Natural killer cell (primary cell): ENCODE data around the gene ZNF888. TPM values are rescaled to one million over a fixed set of nuclear protein-coding genes. Genes with fewer than 3 reads are reported as not detected.
"Not testable (repeated sequence)": the region's sequence is repeated elsewhere in the genome, so short reads cannot be mapped to it uniquely, and the experiment has no call there.

Experiments
- ATAC-seq, 3 donors: fragments of 150-1000 bp in 2 of 3; fragments of 200-7000 bp in 1 of 3; cut with Tn5 transposase; 1 replicate in 1 of 3; 2 replicates in 2 of 3; pipeline ENCODE4 v1.10.0; 2021; ENCODE audit warnings: mild to moderate bottlenecking in 2 of 3, moderate library complexity in 2 of 3
- DNase-seq, 2 donors: peaks; one replicate each; pipeline versions ENCODE4 v3.0.0 to v3.0.0-alpha.2; 2013 to 2021; ENCODE audit warnings: mixed read lengths in 1 of 2
- H3K27ac ChIP-seq: one replicate; pipeline ENCODE4 v1.5.1; 2013; ENCODE audit warnings: mild to moderate bottlenecking, low read length
- H3K27me3 ChIP-seq: one replicate; pipeline ENCODE4 v1.6.1; 2013; ENCODE audit warnings: low read length; ENCODE audit not compliant: control insufficient read depth, insufficient read depth
- H3K36me3 ChIP-seq: one replicate; pipeline ENCODE4 v1.6.1; 2013; ENCODE audit warnings: low read length; ENCODE audit not compliant: control insufficient read depth, insufficient read depth
- H3K4me1 ChIP-seq: one replicate; pipeline ENCODE4 v1.6.1; 2013; ENCODE audit warnings: low read length; ENCODE audit not compliant: control insufficient read depth, insufficient read depth
- H3K4me3 ChIP-seq: one replicate; pipeline ENCODE4 v1.5.1; 2013; ENCODE audit warnings: low read length
- H3K9me3 ChIP-seq: one replicate; pipeline ENCODE4 v1.6.1; 2013; ENCODE audit warnings: low read length; ENCODE audit not compliant: control insufficient read depth, insufficient read depth
- H3K27ac Mint-ChIP-seq, 2 donors: one replicate each; pipeline ENCODE4 v1.8.0; 2022; ENCODE audit warnings: mild to moderate bottlenecking in 2 of 2, mixed read lengths in 2 of 2, moderate library complexity in 1 of 2
- H3K27me3 Mint-ChIP-seq, 2 donors: one replicate each; pipeline ENCODE4 v1.8.0; 2022; ENCODE audit warnings: low read depth in 2 of 2, mixed read lengths in 2 of 2
- H3K36me3 Mint-ChIP-seq: one replicate; pipeline ENCODE4 v1.8.0; 2022; ENCODE audit warnings: mixed read lengths
- H3K4me1 Mint-ChIP-seq, 2 donors: one replicate each; pipeline ENCODE4 v1.8.0; 2022; ENCODE audit warnings: mixed read lengths in 2 of 2
- H3K4me3 Mint-ChIP-seq: one replicate; pipeline ENCODE4 v1.8.0; 2022; ENCODE audit warnings: mild to moderate bottlenecking, moderate library complexity, mixed read lengths
- H3K9me3 Mint-ChIP-seq, 2 donors: one replicate each; pipeline ENCODE4 v1.8.0; 2022; ENCODE audit warnings: mixed read lengths in 2 of 2
- WGBS: methylation state at CpG from one replicate; pipeline ENCODE4 v1.1.7; 2013; ENCODE audit warnings: missing lambda C conversion rate; ENCODE audit not compliant: insufficient coverage; 5-methylcytosine and 5-hydroxymethylcytosine counted together
- intact Hi-C: fragments of 100-400 bp; cut with micrococcal nuclease; formaldehyde crosslinking; loops from one replicate; pipeline ENCODE4 v1.14.2; 2022
- total RNA-seq, 4 donors: library from RNA; stranded (reverse); fragments of 120-200 nt in 1 of 4; gene quantifications; one replicate each; pipeline versions ENCODE4 v1.2.3 to v1.2.4, GENCODE V29; 2013 to 2022
- TF ChIP-seq, protein P1 (sequence below): fragments of 200-600 bp; IDR thresholded peaks from one replicate; pipeline ENCODE4 v1.8.0; 2022; ENCODE audit warnings: antibody characterized with exemption

ZNF888 gene
- total RNA-seq, 3 donors from 2014 or later (not counting 1 experiment from before 2014, with no cell fraction given) = 5.1 to 13.5 (median 8.0) TPM

GRCh38 chr19:52936954-52937325, 13.7 kb upstream of the ZNF888 start:
- Mint-ChIP-seq H3K4me1 (peaks cover 35 to 48% of the 10 kb centered on the region in 2 donors), H3K36me3 (no peaks in the 10 kb centered on the region), H3K4me3 (no peak overlapping the region), H3K27ac (peak overlapping the region; percentile 19 to 88), H3K27me3 (no peaks in the 10 kb centered on the region), H3K9me3 (no peaks in the 10 kb centered on the region)
- intact Hi-C loops = no loop called here
- TF ChIP-seq, protein P1, sequence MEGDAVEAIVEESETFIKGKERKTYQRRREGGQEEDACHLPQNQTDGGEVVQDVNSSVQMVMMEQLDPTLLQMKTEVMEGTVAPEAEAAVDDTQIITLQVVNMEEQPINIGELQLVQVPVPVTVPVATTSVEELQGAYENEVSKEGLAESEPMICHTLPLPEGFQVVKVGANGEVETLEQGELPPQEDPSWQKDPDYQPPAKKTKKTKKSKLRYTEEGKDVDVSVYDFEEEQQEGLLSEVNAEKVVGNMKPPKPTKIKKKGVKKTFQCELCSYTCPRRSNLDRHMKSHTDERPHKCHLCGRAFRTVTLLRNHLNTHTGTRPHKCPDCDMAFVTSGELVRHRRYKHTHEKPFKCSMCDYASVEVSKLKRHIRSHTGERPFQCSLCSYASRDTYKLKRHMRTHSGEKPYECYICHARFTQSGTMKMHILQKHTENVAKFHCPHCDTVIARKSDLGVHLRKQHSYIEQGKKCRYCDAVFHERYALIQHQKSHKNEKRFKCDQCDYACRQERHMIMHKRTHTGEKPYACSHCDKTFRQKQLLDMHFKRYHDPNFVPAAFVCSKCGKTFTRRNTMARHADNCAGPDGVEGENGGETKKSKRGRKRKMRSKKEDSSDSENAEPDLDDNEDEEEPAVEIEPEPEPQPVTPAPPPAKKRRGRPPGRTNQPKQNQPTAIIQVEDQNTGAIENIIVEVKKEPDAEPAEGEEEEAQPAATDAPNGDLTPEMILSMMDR = no peak
- no peak overlapping the region for H3K4me3 ChIP-seq
- H3K36me3 ChIP-seq = peaks cover 2% of the 10 kb centered on the region
- H3K9me3 ChIP-seq = no peaks in the 10 kb centered on the region
- DNase-seq (no peak), ATAC-seq (no peak)
- H3K4me1 ChIP-seq = peaks cover 14% of the 10 kb centered on the region
- no peak overlapping the region for H3K27ac ChIP-seq
- no peaks in the 10 kb centered on the region for H3K27me3 ChIP-seq
- WGBS = 95% methylated on average over 5 of the region's 7 CpGs

GRCh38 chr19:52936151-52936953, 13.1 kb upstream of the ZNF888 start:
- peak overlapping the region; percentile 19 to 88 for H3K27ac Mint-ChIP-seq
- Histone ChIP-seq H3K27me3 (no peaks in the 10 kb centered on the region), H3K4me1 (peaks cover 8% of the 10 kb centered on the region), H3K27ac (no peak overlapping the region), H3K36me3 (peaks cover 2% of the 10 kb centered on the region), H3K4me3 (no peak overlapping the region), H3K9me3 (no peaks in the 10 kb centered on the region)
- no peaks in the 10 kb centered on the region for H3K36me3 Mint-ChIP-seq
- ATAC-seq (no peak), DNase-seq (no peak)
- TF ChIP-seq, protein P1 = no peak
- H3K9me3 Mint-ChIP-seq = no peaks in the 10 kb centered on the region
- intact Hi-C loops = no loop called here
- H3K4me3 Mint-ChIP-seq = no peak overlapping the region
- WGBS = 46% methylated on average over 12 of the region's 12 CpGs
- peaks cover 29 to 42% of the 10 kb centered on the region in 2 donors for H3K4me1 Mint-ChIP-seq
- H3K27me3 Mint-ChIP-seq = no peaks in the 10 kb centered on the region

GRCh38 chr19:52935434-52935833, 12.2 kb upstream of the ZNF888 start:
- Mint-ChIP-seq H3K4me1 (peaks cover 25 to 38% of the 10 kb centered on the region in 2 donors), H3K4me3 (no peak overlapping the region), H3K36me3 (no peaks in the 10 kb centered on the region), H3K9me3 (no peaks in the 10 kb centered on the region), H3K27ac (peak overlapping the region; percentile 7 to 88), H3K27me3 (no peaks in the 10 kb centered on the region)
- H3K4me1 ChIP-seq = peaks cover 7% of the 10 kb centered on the region
- H3K27ac ChIP-seq = no peak overlapping the region
- 54% methylated on average over 7 of the region's 8 CpGs for WGBS
- TF ChIP-seq, protein P1 = no peak
- ATAC-seq = peak in 2 of 3 donors; percentile 34 to 50
- no peak overlapping the region for H3K4me3 ChIP-seq
- H3K36me3 ChIP-seq = peaks cover 2% of the 10 kb centered on the region
- intact Hi-C loops = no loop called here
- no peaks in the 10 kb centered on the region for H3K9me3 ChIP-seq
- no peaks in the 10 kb centered on the region for H3K27me3 ChIP-seq
- DNase-seq = no peak

DNA sequence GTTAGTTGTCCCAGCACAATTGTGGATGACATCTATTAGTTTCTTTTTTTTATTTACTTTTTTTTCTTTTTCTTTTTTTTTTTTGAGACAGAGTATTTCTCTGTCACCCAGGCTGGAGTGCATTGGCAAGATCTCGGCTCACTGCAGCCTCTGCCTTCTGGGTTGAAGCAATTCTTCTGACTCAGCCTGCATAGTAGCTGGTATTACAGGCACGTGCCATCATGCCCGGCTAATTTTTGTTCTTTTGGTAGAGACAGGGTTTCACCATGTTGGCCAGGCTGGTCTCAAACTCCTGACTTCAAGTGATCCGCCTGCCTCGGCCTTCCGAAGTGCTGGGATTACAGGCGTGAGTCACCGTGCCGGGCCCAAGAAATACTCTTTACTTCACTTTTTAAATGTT, 1.4 kb upstream of the ZNF888 start:
- intact Hi-C loops, H3K4me3 ChIP-seq, H3K27me3 ChIP-seq, ATAC-seq, DNase-seq, H3K27me3 Mint-ChIP-seq, H3K9me3 ChIP-seq, H3K27ac ChIP-seq, H3K9me3 Mint-ChIP-seq, H3K36me3 ChIP-seq: not testable (repeated sequence)
- Mint-ChIP-seq H3K36me3 (peaks cover 12% of the 10 kb centered on the region), H3K4me3 (peak overlapping the region; percentile 45), H3K4me1 (peaks cover 16 to 29% of the 10 kb centered on the region in 2 donors), H3K27ac (peak overlapping the region in 1 of 2 donors; percentile 26)
- WGBS = 94% methylated on average over 9 of the region's 9 CpGs
- peaks cover 19% of the 10 kb centered on the region for H3K4me1 ChIP-seq
